GM18499 (cell line): ENCODE data around the gene MMP11.
"Not testable (repeated sequence)": the region's sequence is repeated elsewhere in the genome, so short reads cannot be mapped to it uniquely, and the experiment has no call there.

Experiments
- ATAC-seq: cut with Tn5 transposase; IDR thresholded peaks from one replicate; pipeline ENCODE4 v1.9.1; 2021; ENCODE audit warnings: moderate number of reproducible peaks; ENCODE audit not compliant: insufficient read depth, unreplicated experiment

Gene MMP11, protein sequence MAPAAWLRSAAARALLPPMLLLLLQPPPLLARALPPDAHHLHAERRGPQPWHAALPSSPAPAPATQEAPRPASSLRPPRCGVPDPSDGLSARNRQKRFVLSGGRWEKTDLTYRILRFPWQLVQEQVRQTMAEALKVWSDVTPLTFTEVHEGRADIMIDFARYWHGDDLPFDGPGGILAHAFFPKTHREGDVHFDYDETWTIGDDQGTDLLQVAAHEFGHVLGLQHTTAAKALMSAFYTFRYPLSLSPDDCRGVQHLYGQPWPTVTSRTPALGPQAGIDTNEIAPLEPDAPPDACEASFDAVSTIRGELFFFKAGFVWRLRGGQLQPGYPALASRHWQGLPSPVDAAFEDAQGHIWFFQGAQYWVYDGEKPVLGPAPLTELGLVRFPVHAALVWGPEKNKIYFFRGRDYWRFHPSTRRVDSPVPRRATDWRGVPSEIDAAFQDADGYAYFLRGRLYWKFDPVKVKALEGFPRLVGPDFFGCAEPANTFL

GRCh38 chr22:23772649-23773473, at the start of gene MMP11:
MMP11 (plus strand) TSS chr22:23772849; CDS start chr22:23772871, 22 bp downstream.
- no peak for ATAC-seq

DNA sequence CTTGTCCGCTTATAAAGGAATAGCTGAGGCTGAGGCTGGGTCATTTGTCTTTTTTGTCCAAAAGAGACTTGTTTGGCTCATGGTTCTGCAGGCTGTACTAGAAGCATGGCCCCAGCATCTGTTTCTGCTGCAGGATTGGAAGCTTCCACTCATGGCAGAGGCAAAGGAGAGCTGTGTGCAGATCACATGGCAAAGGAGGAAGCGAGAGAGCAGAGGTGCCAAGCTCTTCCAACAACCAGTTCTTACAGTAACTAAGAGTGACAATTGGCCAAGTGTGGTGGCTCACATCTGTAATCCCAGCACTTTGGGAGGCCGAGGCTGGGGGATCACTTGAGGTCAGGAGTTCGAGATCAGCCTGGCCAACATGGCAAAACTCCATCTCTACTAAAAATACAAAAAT, 44.5 kb upstream of the MMP11 start:
- ATAC-seq: not testable (repeated sequence)

GRCh38 chr22:23737696-23738095, 35.0 kb upstream of the MMP11 start:
- no peak for ATAC-seq

DNA sequence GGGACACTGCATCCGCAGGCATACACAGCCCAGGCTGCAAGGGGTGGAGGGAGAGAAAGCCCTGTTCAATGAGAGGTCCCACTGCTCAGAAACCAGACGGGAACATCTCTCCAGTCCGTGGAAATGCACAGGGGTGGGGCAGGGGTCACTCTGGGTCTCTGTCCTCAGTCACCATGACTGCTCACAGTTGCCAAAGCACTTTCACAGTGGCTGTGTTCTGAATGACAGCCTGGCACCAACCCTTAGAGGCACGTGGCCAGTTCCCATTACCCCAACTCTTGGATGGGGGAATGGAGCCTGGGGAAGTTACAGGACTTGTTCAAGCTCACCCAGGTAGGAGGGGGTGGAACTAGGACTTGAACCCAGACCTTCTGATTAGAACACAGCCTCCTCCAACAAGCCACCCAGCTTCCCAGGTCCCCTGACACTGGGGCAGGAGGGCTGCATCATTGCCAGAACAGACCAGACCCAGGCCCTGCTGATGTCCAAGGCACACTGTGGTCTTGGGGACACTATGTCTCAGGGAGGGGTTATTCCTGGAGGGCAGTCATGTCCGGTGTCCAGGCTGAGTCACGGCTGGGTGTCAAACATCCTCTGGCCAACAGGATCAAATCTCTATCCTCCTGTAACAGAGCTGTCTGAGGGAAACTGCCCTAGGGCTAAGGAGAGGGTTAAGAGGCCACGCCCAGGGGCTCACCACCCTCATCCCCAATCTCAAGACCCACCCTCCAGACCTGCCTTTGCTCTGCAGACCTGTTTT, 30.0 kb upstream of the MMP11 start:
- ATAC-seq: no peak

DNA sequence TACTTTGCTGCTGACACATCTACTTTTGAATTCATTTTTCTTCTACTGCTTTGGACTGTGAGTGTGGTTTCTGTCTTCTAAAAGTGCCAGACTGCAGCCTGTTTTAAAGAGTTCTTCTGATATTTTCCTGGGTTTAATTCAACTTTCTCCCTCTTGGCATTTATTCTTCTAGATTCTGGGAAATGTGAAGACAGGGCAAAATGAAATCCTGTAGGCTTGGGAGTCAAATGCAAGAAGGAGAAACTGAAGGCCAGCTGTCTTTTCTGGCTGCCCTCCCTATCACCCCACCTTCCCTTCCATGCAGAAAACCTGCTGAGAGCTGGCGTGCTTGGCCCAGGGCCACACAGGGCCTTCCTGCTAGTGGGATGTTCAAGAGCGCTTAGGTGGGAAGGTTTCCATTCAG, 29.3 kb upstream of the MMP11 start:
- no peak for ATAC-seq

- ATAC-seq: no peak
Measured at GRCh38 chr22:23744001-23744400, 28.6 kb upstream of the MMP11 start.

DNA sequence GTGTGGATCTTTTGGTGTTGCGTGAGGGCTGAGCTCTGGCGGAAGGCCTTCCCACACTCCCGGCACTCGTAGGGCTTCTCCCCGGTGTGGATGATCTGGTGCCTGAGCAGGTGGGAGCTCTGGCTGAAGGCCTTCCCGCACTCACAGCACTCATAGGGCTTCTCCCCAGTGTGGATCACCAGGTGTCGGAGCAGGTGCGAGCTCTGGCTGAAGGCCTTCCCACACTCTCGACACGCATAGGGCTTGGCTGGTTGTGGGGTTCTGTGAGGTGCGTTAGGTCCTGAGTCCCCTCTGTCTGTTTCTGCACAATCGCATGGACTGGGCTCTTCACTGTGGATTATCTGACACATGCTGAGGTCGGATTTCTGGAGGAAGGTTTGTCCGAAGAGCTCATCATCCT, 28.2 kb upstream of the MMP11 start:
- no peak for ATAC-seq

GRCh38 chr22:23745791-23746190, 26.9 kb upstream of the MMP11 start:
- no peak for ATAC-seq

GRCh38 chr22:23749841-23750301, 22.8 kb upstream of the MMP11 start:
- ATAC-seq: no peak

DNA sequence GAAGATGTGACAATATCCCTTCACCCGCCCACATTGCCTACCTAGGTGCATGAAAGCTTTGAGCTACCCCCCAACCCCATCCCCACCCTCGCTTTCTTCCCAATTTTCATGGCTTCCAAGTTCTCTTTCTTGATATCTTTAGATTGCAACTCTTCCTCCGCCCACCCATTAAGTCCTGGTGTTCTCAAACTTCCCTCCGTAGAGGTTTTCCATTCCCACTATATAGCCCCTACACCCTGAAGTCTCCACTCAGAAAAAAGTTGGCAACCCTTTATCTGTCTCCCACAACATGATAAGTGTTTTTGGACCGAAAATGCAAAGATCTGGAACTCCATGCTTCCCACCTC, 22.3 kb upstream of the MMP11 start:
- ATAC-seq: no peak

DNA sequence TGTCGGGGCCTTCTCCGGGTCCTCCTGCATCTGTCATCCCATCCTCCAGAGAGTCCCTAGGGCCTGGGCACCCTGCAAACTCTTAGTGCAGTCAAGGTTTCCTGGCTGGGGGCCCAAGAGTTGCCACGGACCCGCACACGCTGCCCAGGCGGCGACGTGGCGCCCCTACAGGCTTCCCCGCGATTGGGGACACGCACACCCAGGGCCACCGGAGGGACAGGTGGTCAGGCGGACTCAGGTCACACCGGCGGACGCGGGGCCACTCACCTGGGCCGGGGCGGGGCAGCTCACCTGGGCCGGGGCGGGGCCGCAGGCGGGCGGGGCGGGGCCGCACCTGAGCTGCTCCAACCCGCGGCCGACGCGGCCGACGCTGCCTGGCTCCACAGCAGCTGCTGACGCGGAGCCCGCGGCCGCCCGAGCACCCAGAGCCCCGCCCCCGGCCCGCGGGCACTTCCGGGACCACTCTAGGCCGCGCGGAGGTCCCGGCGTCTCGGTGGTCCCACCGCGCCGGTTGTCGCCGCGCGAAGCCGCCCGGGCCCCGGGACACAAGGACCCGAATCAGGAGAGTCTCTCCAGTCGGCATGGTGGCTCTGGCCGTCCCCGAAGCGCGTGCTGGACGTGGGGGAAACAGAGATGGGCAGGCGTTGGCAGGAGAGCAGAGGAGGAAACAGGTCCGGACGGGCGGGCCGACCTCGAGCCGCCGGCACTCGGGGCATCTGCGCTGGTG, 21.8 kb upstream of the MMP11 start, which contains the start of gene ZNF70:
TSS of gene ZNF70 (minus strand) at position 399 of the 727 bp plus-strand sequence. CDS start 5,972 bp downstream, outside the sequence.
- no peak for ATAC-seq

GRCh38 chr22:23751441-23751996, 21.1 kb upstream of the MMP11 start:
- ATAC-seq: no peak

GRCh38 chr22:23752090-23752691, 20.5 kb upstream of the MMP11 start:
- ATAC-seq: no peak

DNA sequence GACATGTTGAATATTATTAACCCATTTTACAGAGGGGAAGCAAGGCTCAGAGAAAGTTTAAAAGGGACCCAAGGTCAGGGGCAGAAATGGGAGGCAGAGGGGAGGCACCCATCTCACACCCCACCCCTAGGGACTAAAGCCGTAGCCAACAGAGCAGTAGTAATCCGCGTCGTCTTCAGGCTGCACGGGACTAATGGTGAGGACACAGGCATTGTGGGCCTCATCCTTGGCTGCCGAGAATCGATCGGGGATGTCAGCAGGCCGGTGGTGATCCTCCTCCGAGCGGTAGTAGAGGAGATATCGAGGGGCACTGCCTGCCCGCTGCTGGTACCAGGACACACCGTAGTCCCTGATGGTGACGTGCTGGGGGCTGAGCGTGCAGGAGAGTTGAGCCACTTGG, 19.9 kb upstream of the MMP11 start:
- ATAC-seq: no peak

DNA sequence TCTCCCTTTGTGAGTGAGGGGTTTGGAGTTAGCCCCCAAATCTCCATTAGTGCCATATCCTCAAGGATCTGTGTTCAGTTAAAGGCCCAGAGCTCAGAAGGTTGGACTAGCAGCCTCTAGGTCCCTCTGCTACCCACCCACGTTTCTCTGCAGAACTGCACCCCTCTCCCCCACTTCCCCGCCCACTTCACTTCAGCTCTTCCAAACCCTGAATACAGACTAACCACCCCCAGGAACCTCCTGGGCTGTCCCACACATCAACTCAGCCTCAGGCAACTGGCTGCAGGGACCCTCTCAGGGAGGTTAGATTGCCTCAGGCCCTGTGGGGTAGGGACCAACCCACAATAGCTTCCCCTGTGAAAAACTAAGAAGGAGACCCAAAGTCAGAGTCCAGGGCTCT, 19.3 kb upstream of the MMP11 start:
- ATAC-seq: no peak

GRCh38 chr22:23754220-23754919, 18.3 kb upstream of the MMP11 start, which contains the start of gene VPREB3:
VPREB3 (minus strand) TSS chr22:23754425; CDS start chr22:23754363, 62 bp downstream.
- no peak for ATAC-seq

- no peak for ATAC-seq
Measured at GRCh38 chr22:23754980-23755636, 17.5 kb upstream of the MMP11 start.

DNA sequence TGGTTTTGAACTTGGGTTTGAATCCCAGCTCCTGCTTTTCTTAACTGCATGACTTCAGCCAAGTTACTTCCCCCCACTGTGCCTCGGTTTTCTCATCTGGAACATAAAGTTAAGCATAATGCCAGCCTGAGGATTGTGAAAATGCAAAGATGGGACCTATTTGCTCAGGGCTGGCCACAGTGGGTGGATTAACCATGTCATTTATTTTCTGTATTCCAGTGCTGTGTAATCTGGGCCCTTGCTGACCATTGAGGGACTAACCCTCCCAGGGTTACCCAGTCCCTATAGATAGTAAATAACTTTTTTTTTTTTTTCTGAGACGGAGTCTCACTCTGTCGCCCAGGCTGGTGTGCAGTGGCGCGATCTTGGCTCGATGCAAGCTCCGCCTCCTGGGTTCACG, 16.9 kb upstream of the MMP11 start:
- no peak for ATAC-seq
